NCI-H526 treated with DMSO at 0.1 percent for 48 hours (cell line): ENCODE measurements around the gene MTA2.
A peak's percentile ranks its signal among the peaks of the same experiment; 100 is the strongest.
"Not testable (repeated sequence)": the region's sequence is repeated elsewhere in the genome, so short reads cannot be mapped to it uniquely, and the experiment has no call there.

Experiments used
- DNase-seq: peaks from one replicate; lab custom pipeline; 2025; lab: John Stamatoyannopoulos, UW

Gene MTA2

DNA sequence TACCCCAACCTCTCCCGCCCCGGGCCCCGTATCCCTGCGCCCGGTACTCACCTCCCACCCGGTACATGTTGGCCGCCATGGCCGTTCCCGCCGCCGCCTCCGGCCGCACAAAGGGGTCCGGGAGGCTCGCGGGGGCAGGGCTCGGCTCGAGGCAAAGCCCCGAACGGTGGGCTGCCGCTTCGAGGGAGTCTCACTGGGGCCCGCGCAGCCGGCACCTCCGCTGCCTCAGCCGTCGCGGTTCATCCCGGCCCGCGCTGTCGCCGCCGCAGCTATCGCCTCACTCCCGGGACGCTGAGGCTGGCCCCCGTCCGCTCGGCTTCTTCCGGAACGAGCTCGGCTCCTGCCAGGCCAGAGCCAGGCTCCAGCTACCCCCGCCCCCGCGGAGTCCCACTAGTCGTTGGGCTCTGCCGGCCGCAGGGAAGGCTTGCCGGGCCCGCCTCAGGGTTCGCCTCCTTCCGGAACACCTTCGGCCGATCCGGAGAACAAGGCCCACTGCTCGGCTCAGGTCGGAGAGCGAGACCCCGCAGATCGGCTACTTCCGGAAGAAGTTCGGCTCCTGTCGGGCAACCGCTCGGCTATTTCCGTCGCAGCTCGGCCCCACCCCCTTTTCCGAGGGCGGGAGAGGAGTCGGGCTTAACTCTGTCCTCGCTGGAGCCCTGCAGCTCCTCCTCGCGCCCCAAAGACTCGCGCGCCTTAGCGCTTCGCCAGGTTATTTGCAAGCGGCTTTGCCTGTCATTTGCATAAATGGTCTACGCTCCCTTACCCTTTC is at the start of gene MTA2:
MTA2 (minus strand) TSS at position 494 of the 769 bp plus-strand sequence; CDS start at position 79, 415 bp downstream.
- peak; percentile 99 for DNase-seq

- not testable (repeated sequence) for DNase-seq
Measured at GRCh38 chr11:62650283-62650682, 48.6 kb upstream of the MTA2 start.

GRCh38 chr11:62649486-62649885 is 47.8 kb upstream of the MTA2 start:
- DNase-seq, result no peak

- no peak for DNase-seq
Measured at GRCh38 chr11:62648967-62649364, 47.3 kb upstream of the MTA2 start.

GRCh38 chr11:62648185-62648966 is 46.7 kb upstream of the MTA2 start:
- DNase-seq, result no peak

DNA sequence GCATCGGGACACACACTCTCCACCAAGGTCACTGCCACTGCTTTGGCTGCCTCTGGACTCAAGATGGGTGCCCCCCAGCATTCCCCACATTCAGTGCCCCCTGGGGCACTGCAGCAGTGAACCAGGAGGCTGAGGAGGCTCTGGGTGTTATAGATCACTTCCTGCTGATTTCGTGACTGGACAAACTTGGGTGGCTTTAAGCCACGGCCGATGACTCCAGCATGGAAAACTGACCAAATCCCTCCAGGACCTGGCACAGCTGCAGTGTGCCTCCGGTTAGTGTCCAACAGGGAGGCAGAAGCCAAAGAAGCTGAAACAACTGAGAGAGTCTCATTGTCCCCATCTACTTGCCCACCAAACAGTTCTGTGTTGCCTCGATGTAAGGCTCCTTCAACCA is 45.9 kb upstream of the MTA2 start:
- no peak for DNase-seq

- no peak for DNase-seq
Measured at GRCh38 chr11:62646825-62647608, 45.4 kb upstream of the MTA2 start.

- peak; percentile 96 for DNase-seq
Measured at GRCh38 chr11:62645946-62646824, 44.5 kb upstream of the MTA2 start, which contains the start of gene GANAB. Gene GANAB, minus strand, starts transcription at chr11:62646613. Its CDS starts 14 bp downstream, at chr11:62646599.

DNA sequence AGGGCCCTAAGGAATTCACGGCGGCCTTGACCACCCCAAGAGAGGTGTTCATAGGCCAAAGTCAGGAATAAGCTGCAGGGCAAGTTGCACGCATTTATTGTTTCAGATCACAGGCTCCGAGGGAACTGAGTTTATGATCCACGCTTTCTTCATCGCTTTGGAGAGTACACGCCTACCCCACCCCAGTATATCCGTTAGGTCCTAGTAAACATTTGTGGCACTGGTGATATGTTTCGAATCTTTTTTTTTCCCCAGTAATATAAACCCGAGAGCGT is 43.9 kb upstream of the MTA2 start:
- DNase-seq, result no peak

DNA sequence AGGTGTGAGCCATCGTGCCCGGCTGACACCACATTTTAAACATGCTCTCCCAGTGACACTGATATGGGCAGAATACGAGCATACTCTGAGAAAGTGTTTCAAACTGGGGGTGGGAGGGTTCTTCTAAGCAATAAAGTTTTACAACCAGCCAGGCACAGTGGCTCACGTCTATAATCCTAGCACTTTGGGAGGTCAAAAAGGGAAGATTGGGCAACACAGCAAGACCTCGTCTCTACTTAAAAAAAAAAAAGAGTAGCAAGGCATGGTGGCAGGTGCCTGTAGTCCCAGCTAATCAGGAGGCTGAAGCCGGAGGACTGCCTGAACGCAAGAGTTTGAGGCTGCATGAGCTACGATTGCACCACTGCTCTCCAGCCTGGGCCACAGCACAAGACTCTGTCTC is 42.6 kb upstream of the MTA2 start:
- DNase-seq, result no peak

DNA sequence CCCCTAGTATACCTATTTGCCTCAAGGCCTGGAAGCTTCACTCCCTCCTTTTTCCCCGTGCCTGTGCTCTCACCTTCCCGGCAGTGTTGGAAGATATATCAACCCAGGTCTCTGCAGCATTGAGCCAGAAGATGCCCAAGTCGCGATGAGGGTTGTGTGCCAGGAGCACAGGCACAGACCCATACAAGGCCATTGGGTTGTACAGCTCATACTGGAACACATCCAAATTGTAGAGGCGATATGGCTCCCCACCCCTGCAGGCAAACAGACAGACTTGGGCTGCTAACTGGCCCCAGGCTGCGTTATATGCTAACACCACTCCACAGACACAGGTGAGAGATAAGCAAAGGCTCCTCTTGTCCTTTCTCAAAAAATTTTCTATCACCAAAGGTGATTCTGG is 30.8 kb upstream of the MTA2 start:
- no peak for DNase-seq

DNA sequence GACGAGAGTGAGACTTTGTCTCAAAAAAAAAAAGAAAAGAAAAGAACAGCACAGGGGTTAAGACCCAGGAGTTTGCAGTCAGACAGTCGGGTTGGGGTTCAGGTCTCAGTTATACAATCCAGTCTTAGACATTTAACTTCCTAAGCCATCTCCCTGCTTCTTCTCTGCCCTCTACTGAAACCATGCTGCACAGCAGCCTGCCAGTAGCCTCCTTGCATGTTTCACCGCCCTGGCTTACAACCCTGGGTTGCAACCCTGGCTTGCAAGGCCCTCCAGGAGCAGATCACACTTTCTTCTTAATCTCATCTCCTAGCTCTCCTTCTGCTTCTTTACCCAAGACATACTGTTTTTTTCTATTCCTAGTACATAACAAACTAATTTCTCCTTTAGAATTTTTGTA is 26.0 kb upstream of the MTA2 start:
- no peak for DNase-seq

DNA sequence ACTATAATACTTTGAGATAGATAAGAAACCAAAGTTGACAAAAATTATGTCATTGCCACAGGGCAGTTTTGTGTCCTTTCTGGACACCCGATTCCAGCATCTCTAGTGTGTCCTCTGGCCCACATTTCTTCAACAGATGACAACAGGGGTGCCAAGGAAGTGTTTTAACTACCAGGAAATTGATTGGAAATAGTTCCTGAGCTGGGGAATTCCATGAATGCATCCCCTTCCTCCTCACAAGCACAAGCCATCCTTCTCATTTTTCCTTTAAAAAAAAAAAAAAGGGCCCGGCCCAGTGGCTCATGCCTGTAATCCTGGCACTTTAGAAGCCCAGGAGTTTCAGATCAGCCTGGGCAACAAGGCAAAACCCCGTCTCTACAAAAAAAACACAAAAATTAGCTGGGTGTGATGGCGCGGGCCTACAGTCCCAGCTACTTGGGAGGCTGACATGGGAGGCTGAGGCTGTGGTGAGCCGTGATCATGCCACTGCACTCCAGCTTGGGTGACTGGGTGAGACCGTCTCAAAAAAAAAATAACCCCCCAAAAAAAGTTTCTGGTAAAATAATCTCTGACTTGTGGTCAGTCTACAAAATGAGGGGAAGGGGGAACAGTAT is 20.9 kb upstream of the MTA2 start:
- no peak for DNase-seq

DNA sequence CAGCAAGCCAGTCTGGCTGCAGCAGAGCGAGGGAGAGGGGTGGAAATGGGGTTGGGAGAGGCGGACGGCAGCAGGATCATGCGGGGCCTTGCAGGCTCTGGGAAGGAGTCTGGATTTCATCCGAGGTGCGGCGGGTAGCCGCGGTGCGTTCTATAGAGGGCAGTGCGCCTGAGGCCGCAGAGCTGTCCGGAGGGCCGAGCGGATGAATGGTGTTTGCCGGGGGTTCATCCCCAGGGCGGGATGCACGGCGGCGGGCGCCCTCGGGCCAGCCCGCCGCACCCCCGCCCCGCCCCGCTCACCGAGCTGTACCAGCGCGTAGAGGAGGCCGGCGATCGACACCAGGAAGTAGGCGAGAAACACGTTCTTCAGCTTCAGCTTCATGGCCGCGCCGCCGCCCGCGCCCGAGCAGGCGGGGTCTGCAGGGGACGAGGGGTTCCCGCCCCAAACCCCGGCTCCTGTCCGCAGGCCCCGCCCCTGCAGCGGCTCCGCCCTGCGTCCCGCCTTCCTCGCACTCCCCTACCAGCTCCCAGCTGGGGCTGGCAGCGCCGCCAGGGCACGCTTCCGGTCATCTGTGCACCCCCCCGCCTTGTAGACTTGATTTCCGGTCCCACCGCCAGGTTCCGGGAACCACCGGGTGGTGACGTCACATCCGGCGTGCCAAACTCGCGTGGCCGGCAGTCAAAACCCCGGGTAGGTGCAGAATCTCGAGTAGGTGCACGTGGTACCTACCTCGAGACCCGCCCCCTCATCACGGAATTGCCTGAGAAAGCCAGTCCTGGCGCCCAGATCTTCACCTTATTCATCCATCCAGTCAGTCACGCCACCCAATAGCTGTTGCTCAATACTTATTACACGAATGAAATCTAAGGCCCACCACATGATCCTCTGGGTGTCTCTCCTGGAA is 20.2 kb upstream of the MTA2 start, which contains the start of gene B3GAT3:
B3GAT3 (minus strand) TSS at position 420 of the 904 bp plus-strand sequence; CDS start at position 381, 39 bp downstream.
- DNase-seq, result peak; percentile 98

DNA sequence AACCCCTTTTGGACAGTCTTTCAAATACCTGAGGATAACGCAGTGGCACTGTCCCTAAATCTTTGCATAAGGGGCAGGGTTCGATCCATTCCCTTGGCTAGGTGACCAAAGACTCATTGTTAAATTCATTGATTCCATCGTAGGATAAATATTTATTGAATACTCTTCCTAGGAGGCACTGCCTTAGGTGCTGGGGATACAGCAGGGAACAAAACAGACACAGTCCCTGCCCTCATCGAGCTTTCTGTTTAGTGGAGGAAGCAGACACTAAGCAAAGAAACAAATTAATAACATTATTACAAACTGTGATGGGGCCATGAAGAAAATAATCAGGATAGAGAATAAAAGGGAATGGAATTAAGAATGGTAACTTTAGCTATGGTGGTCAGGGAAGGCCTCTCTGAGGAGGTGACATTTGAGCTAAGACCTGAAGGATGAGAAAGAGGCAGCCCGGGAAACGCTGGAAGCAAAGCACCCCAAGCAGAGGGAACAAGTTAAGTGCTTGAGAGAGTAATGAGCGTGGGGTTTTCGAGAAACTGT is 19.4 kb upstream of the MTA2 start:
- no peak for DNase-seq

- DNase-seq, result not testable (repeated sequence)
Measured at GRCh38 chr11:62616957-62617356, 15.3 kb upstream of the MTA2 start.

- no peak for DNase-seq
Measured at GRCh38 chr11:62615521-62615920, 13.9 kb upstream of the MTA2 start.

DNA sequence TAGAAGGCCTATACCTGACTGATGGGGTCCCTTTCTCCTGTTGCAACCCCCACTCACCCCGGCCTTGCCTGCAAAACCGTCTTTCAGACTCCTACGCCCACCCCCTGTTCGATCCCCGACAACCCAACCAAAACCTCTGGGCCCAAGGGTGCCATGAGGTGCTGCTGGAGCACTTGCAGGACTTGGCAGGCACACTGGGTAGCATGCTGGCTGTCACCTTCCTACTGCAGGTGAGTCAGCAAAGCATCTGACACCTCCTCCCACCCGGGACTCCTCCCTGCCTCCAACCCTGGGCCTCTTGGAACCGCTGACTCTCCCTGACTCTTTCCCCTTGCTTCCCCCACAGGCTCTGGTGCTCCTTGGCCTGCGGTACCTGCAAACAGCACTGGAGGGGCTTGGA is 12.6 kb upstream of the MTA2 start:
- DNase-seq, result no peak

DNA sequence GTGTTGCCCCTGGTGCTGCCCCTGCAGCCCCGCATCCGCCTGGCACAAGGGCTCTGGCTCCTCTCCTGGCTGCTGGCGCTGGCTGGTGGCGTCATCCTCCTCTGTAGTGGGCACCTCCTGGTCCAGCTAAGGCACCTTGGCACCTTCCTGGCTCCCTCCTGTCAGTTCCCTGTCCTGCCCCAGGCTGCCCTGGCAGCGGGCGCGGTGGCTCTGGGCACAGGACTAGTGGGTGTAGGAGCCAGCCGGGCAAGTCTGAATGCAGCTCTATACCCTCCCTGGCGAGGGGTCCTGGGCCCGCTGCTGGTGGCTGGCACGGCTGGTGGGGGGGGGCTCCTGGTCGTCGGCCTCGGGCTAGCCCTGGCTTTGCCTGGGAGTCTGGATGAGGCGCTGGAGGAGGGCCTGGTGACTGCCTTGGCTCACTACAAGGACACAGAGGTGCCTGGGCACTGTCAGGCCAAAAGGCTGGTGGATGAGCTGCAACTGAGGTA is 11.7 kb upstream of the MTA2 start:
- no peak for DNase-seq
